A549 (cell line): ENCODE results near the gene OBSCN. TPM values are rescaled to one million over a fixed set of nuclear protein-coding genes. Genes with fewer than 3 reads are reported as not detected.

Source experiments
- ATAC-seq, 2 experiments: fragments of 200-7000 bp in 1 of 2; fragments of >200 bp in 1 of 2; cut with Nextera tagmentation in 1 of 2; cut with Tn5 transposase in 1 of 2; 3 replicates each; pipeline versions ENCODE4 v1.8.0 to v1.9.1; 2018 to 2020; ENCODE audit warnings: mild to moderate bottlenecking in 1 of 2, moderate library complexity in 1 of 2
- CTCF ChIA-PET: fragments of 300-600 bp; sonication (Branson Sonifier 250); formaldehyde crosslinking; extraction: SDS; loops from one replicate; lab custom pipeline; 2021; ENCODE audit warnings: antibody characterized with exemption, inconsistent platforms; lab: Yijun Ruan, JAX
- POLR2A ChIA-PET: fragments of 350-600 bp; formaldehyde crosslinking; extraction: SDS; loops from one replicate; lab custom pipeline; 2021; ENCODE audit warnings: antibody characterized with exemption, inconsistent platforms; lab: Yijun Ruan, JAX
- DNase-seq, 2 experiments: peaks; one replicate each; pipeline versions ENCODE4 v3.0.0 to v3.0.0-alpha.2; 2011 to 2016; ENCODE audit warnings: low read depth in 1 of 2, low spot score in 1 of 2
- FAIRE-seq: peaks from 2 replicates; lab custom pipeline; 2011; peaks lifted over from hg19 to GRCh38; lab: Jason Lieb, UNC
- H3K27ac ChIP-seq, 2 experiments: fragments of >200 bp; sonication (Bioruptor Twin); formaldehyde crosslinking; 3 replicates each; pipeline ENCODE4 v1.5.1; 2016 to 2017
- H3K4me1 ChIP-seq: fragments of >200 bp; sonication (Bioruptor Twin); formaldehyde crosslinking; 3 replicates; pipeline ENCODE4 v1.6.1; 2016
- H3K4me2 ChIP-seq: fragments of >200 bp; sonication (Bioruptor Twin); formaldehyde crosslinking; 3 replicates; pipeline ENCODE4 v1.6.1; 2016
- H3K4me3 ChIP-seq: fragments of >200 bp; sonication (Bioruptor Twin); formaldehyde crosslinking; 3 replicates; pipeline ENCODE4 v1.5.1; 2016
- H3K9me3 ChIP-seq: fragments of >200 bp; sonication (Bioruptor Twin); formaldehyde crosslinking; 3 replicates; pipeline ENCODE4 v1.6.1; 2016
- BHLHE40 ChIP-seq: IDR thresholded peaks from 2 replicates; pipeline ENCODE4 v1.6.1; 2012; ENCODE audit warnings: low read depth, low read length, inconsistent platforms
- E2F6 ChIP-seq: IDR thresholded peaks from 2 replicates; pipeline ENCODE4 v1.6.1; 2012; ENCODE audit warnings: low read depth, borderline replicate concordance
- EHF ChIP-seq: fragments of 250-450 bp; sonication (Bioruptor Pico); IDR thresholded peaks from 2 replicates; pipeline ENCODE4 v1.5.0; 2020; ENCODE audit warnings: mild to moderate bottlenecking
- FOSL2 ChIP-seq, 2 experiments: fragments of 450-650 bp in 1 of 2; fragments of >200 bp in 1 of 2; sonication (Bioruptor Twin) in 1 of 2; formaldehyde crosslinking; IDR thresholded peaks; 2 replicates each; pipeline versions ENCODE4 v1.5.0 to v1.6.1; 2016 to 2020; ENCODE audit warnings: mild to moderate bottlenecking in 1 of 2, moderate library complexity in 1 of 2
- FOXS1 ChIP-seq: fragments of 250-450 bp; sonication (Bioruptor Pico); IDR thresholded peaks from 2 replicates; pipeline ENCODE4 v1.5.0; 2020; ENCODE audit warnings: mild to moderate bottlenecking, moderate library complexity
- GATA3 ChIP-seq: IDR thresholded peaks from 2 replicates; pipeline ENCODE4 v1.6.1; 2012; ENCODE audit warnings: borderline replicate concordance
- JUN ChIP-seq, 2 experiments: fragments of >200 bp; sonication (Bioruptor Twin); formaldehyde crosslinking; IDR thresholded peaks; 2 replicates in 1 of 2; 3 replicates in 1 of 2; pipeline ENCODE4 v1.6.1; 2016 to 2017
- JUNB ChIP-seq: fragments of >200 bp; sonication (Bioruptor Twin); formaldehyde crosslinking; IDR thresholded peaks from 2 replicates; pipeline ENCODE4 v1.6.1; 2016
- KDM1A ChIP-seq: fragments of 200-600 bp; sonication (generic); IDR thresholded peaks from 2 replicates; pipeline ENCODE4 v1.6.1; 2016; ENCODE audit warnings: low read depth, mild to moderate bottlenecking
- MAFK ChIP-seq: fragments of 450-650 bp; IDR thresholded peaks from 2 replicates; pipeline ENCODE4 v1.6.1; 2014; ENCODE audit not compliant: partially characterized antibody
- MAX ChIP-seq: IDR thresholded peaks from 2 replicates; pipeline ENCODE4 v1.6.1; 2012
- NPAS2 ChIP-seq: fragments of 250-450 bp; sonication (Bioruptor Pico); IDR thresholded peaks from 2 replicates; pipeline ENCODE4 v1.8.0; 2022; ENCODE audit warnings: mild to moderate bottlenecking, moderate library complexity, borderline replicate concordance
- REST ChIP-seq: fragments of 200-600 bp; sonication (generic); IDR thresholded peaks from 2 replicates; pipeline ENCODE4 v1.6.1; 2016; ENCODE audit warnings: antibody characterized with exemption, mild to moderate bottlenecking, moderate library complexity
- TFCP2L1 ChIP-seq: fragments of 250-450 bp; sonication (Bioruptor Pico); IDR thresholded peaks from 2 replicates; pipeline ENCODE4 v1.5.0; 2021; ENCODE audit warnings: mild to moderate bottlenecking
- WGBS: methylation state at CpG from one replicate; pipeline ENCODE4 v1.1.6; 2017; ENCODE audit errors: missing lambda C conversion rate; 5-methylcytosine and 5-hydroxymethylcytosine counted together
- polyA plus RNA-seq, 4 experiments: library from polyadenylated mRNA; depleted of rRNA in 3 of 4; stranded (reverse); fragments of >200 nt; fragmentation: RNase III in 1 of 4; extraction: RNeasy Plus Mini Kit Qiagen cat#74134 plus additional on column Dnase treatment in 1 of 4; gene quantifications; 2 replicates in 3 of 4; 3 replicates in 1 of 4; pipeline ENCODE4 v1.2.3, GENCODE V29; 2011 to 2017

Gene OBSCN
- polyA plus RNA-seq, 2 of the 4 experiments (the other 2 are of a cell fraction): 3.1 to 6.8 TPM

GRCh38 chr1:228286505-228287417 is 78.9 kb downstream of the OBSCN start:
- POLR2A ChIA-PET: no interaction called here
- no peak overlapping the region for H3K27ac ChIP-seq
- TF ChIP-seq MAFK: no peak
- no peak for TF ChIP-seq BHLHE40
- TF ChIP-seq JUN (IDR thresholded peaks at IDR 0.05): no peak
- TF ChIP-seq, all 56 proteins: peak for 0
- CTCF ChIA-PET: interaction anchor here (0.7 to 1.3 kb wide), 3 partner anchors 19 to 221 kb away, joined by 3 read pairs; no protein-coding TSS in a partner anchor
- FAIRE-seq: no peak
- no peak overlapping the region for H3K4me2 ChIP-seq
- no peaks in the 10 kb centered on the region for H3K9me3 ChIP-seq
- H3K4me1 ChIP-seq: no peaks in the 10 kb centered on the region
- ATAC-seq: no peak
- 94% methylated on average over 20 of the region's 28 CpGs for WGBS
- no peak for DNase-seq
- no peak overlapping the region for H3K4me3 ChIP-seq

- TF ChIP-seq EHF (CRISPR knock-in tag) (no peak), GATA3 (no peak), TFCP2L1 (CRISPR knock-in tag) (no peak), MAX (no peak), KDM1A (no peak), FOSL2 (IDR thresholded peaks at IDR 0.05) (no peak), FOSL2 (CRISPR knock-in tag; IDR thresholded peaks at IDR 0.05) (no peak), E2F6 (no peak), FOXS1 (no peak)
- Histone ChIP-seq H3K9me3 (no peaks in the 10 kb centered on the region), H3K4me2 (no peak overlapping the region), H3K4me1 (no peaks in the 10 kb centered on the region), H3K27ac (no peak overlapping the region), H3K4me3 (no peak overlapping the region)
- 83% methylated on average over 18 of the region's 32 CpGs for WGBS
- ChIA-PET CTCF (interaction anchor here (1.0 kb wide), 1 partner anchor 18 kb away, joined by 3 read pairs; no protein-coding TSS in a partner anchor), POLR2A (no interaction called here)
- DNase-seq: no peak
- FAIRE-seq: no peak
- no peak for ATAC-seq
Measured at GRCh38 chr1:228287541-228288425, 79.9 kb downstream of the OBSCN start.

GRCh38 chr1:228288536-228289238 is 80.8 kb downstream of the OBSCN start:
- Histone ChIP-seq H3K4me1 (no peaks in the 10 kb centered on the region), H3K4me3 (no peak overlapping the region), H3K4me2 (no peak overlapping the region), H3K27ac (no peak overlapping the region), H3K9me3 (no peaks in the 10 kb centered on the region)
- POLR2A ChIA-PET: no interaction called here
- CTCF ChIA-PET: no interaction called here
- DNase-seq (no peak), ATAC-seq (no peak; a peak in 1 of 6 replicates), FAIRE-seq (no peak)
- no peak for TF ChIP-seq REST
- no peak for TF ChIP-seq JUNB
- no peak for TF ChIP-seq NPAS2 (CRISPR knock-in tag)
- 88% methylated on average over 18 of the region's 18 CpGs for WGBS
